HepG2 (cell line): Measurements from ENCODE around the gene RRP9. TPM values are rescaled to one million over a fixed set of nuclear protein-coding genes. Genes with fewer than 3 reads are reported as not detected.

ENCODE experiments used
- GMEB1 ChIP-seq: sonication (generic); formaldehyde crosslinking; IDR thresholded peaks from 2 replicates; pipeline ENCODE4 v1.5.1; 2020; ENCODE audit warnings: missing genetic modification reagents, mild to moderate bottlenecking, borderline replicate concordance
- KAT8 ChIP-seq: IDR thresholded peaks from 2 replicates; pipeline ENCODE4 v1.6.1; 2016; ENCODE audit warnings: missing genetic modification reagents, missing compliant biosample characterization
- KMT2B ChIP-seq: IDR thresholded peaks from 2 replicates; pipeline ENCODE4 v1.6.1; 2016; ENCODE audit warnings: missing genetic modification reagents, missing compliant biosample characterization
- MAZ ChIP-seq, 2 experiments: sonication (generic) in 1 of 2; formaldehyde crosslinking in 1 of 2; IDR thresholded peaks; 2 replicates each; pipeline versions ENCODE4 v1.5.0 to v1.6.1; 2012 to 2020; ENCODE audit warnings: low read depth in 2 of 2, mild to moderate bottlenecking in 2 of 2, borderline replicate concordance in 1 of 2, improper control_type of control experiment in 1 of 2, low read length in 1 of 2, missing genetic modification reagents in 1 of 2, moderate library complexity in 1 of 2
- MXI1 ChIP-seq: IDR thresholded peaks from 3 replicates; pipeline ENCODE4 v1.6.1; 2012; ENCODE audit warnings: low read depth, low read length, inconsistent platforms, borderline replicate concordance
- ZBTB14 ChIP-seq: sonication (generic); formaldehyde crosslinking; IDR thresholded peaks from 2 replicates; pipeline ENCODE4 v1.4.0; 2020; ENCODE audit warnings: missing genetic modification reagents
- ZBTB25 ChIP-seq: IDR thresholded peaks from 2 replicates; pipeline ENCODE4 v1.6.1; 2018; ENCODE audit warnings: missing genetic modification reagents
- ZNF24 ChIP-seq: fragments of 450-650 bp; IDR thresholded peaks from 2 replicates; pipeline ENCODE4 v1.6.1; 2017; ENCODE audit warnings: antibody characterized with exemption, mild to moderate bottlenecking
- ZNF362 ChIP-seq: sonication (generic); formaldehyde crosslinking; IDR thresholded peaks from 2 replicates; pipeline ENCODE4 v1.4.0; 2020; ENCODE audit warnings: missing genetic modification reagents, mild to moderate bottlenecking, borderline replicate concordance
- ZNF431 ChIP-seq: sonication (generic); formaldehyde crosslinking; IDR thresholded peaks from 2 replicates; pipeline ENCODE4 v1.9.0; 2022; ENCODE audit warnings: missing genetic modification reagents, low read depth, mild to moderate bottlenecking, borderline replicate concordance
- ZNF501 ChIP-seq: sonication (generic); formaldehyde crosslinking; IDR thresholded peaks from 2 replicates; pipeline ENCODE4 v1.5.1; 2020; ENCODE audit warnings: mild to moderate bottlenecking, moderate library complexity, missing genetic modification reagents
- ZNF510 ChIP-seq: sonication (generic); formaldehyde crosslinking; IDR thresholded peaks from 2 replicates; pipeline ENCODE4 v1.4.0; 2020; ENCODE audit warnings: low read depth, mild to moderate bottlenecking, missing genetic modification reagents
- ZNF580 ChIP-seq: IDR thresholded peaks from 2 replicates; pipeline ENCODE4 v1.6.1; 2016; ENCODE audit warnings: low read depth, borderline replicate concordance
- ZNF629 ChIP-seq: sonication (generic); formaldehyde crosslinking; conservative IDR thresholded peaks from 2 replicates; pipeline ENCODE4 v1.5.0; 2020; ENCODE audit warnings: missing genetic modification reagents
- polyA plus RNA-seq, 8 experiments: library from polyadenylated mRNA; depleted of rRNA in 3 of 8; stranded (reverse) in 7 of 8; unstranded in 1 of 8; fragments of >200 nt; fragmentation: Illumina TruSeq in 4 of 8; extraction: Trizol in 4 of 8; gene quantifications; 2 replicates each; pipeline versions ENCODE4 v1.2.1 to v1.2.3, GENCODE V29; 2011 to 2016; ENCODE audit warnings: low read depth in 4 of 8, missing spikeins in 1 of 8, mixed read lengths in 1 of 8; ENCODE audit not compliant: insufficient read depth in 1 of 8
- total RNA-seq, 5 experiments: library from RNA; depleted of rRNA; stranded (reverse); fragments of >200 nt; fragmentation: Illumina TruSeq; extraction: Trizol; gene quantifications; 2 replicates each; pipeline ENCODE4 v1.2.3, GENCODE V29; 2016; ENCODE audit warnings: low read depth in 1 of 5
- TF ChIP-seq, protein P1 (sequence below): sonication (generic); formaldehyde crosslinking; IDR thresholded peaks from 2 replicates; pipeline ENCODE4 v1.4.0; 2020; ENCODE audit warnings: missing genetic modification reagents, borderline replicate concordance

RRP9 gene
- total and polyA plus RNA-seq, 2 of the 13 experiments (the other 11 are each of a cell fraction or from before 2014, with no cell fraction given) = 14.8 to 44.0 TPM

- TF ChIP-seq ZNF629 = no peak
- TF ChIP-seq ZNF24 = no peak
- peak; percentile 82 for TF ChIP-seq ZNF431 (CRISPR knock-in tag)
- peak; percentile 57 for TF ChIP-seq KMT2B (CRISPR knock-in tag)
- TF ChIP-seq ZBTB14 (CRISPR knock-in tag) = no peak
- TF ChIP-seq KAT8 = peak; percentile 65; the same call in 1 of the 2 replicates
- peak; percentile 95; the same call in 1 of the 2 replicates for TF ChIP-seq ZBTB25 (CRISPR knock-in tag)
- TF ChIP-seq, protein P1, sequence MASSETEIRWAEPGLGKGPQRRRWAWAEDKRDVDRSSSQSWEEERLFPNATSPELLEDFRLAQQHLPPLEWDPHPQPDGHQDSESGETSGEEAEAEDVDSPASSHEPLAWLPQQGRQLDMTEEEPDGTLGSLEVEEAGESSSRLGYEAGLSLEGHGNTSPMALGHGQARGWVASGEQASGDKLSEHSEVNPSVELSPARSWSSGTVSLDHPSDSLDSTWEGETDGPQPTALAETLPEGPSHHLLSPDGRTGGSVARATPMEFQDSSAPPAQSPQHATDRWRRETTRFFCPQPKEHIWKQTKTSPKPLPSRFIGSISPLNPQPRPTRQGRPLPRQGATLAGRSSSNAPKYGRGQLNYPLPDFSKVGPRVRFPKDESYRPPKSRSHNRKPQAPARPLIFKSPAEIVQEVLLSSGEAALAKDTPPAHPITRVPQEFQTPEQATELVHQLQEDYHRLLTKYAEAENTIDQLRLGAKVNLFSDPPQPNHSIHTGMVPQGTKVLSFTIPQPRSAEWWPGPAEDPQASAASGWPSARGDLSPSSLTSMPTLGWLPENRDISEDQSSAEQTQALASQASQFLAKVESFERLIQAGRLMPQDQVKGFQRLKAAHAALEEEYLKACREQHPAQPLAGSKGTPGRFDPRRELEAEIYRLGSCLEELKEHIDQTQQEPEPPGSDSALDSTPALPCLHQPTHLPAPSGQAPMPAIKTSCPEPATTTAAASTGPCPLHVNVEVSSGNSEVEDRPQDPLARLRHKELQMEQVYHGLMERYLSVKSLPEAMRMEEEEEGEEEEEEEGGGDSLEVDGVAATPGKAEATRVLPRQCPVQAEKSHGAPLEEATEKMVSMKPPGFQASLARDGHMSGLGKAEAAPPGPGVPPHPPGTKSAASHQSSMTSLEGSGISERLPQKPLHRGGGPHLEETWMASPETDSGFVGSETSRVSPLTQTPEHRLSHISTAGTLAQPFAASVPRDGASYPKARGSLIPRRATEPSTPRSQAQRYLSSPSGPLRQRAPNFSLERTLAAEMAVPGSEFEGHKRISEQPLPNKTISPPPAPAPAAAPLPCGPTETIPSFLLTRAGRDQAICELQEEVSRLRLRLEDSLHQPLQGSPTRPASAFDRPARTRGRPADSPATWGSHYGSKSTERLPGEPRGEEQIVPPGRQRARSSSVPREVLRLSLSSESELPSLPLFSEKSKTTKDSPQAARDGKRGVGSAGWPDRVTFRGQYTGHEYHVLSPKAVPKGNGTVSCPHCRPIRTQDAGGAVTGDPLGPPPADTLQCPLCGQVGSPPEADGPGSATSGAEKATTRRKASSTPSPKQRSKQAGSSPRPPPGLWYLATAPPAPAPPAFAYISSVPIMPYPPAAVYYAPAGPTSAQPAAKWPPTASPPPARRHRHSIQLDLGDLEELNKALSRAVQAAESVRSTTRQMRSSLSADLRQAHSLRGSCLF (CRISPR knock-in tag) = peak; percentile 79; the same call in 1 of the 2 replicates
- peak; percentile 7; the same call in 1 of the 2 replicates for TF ChIP-seq ZNF510 (CRISPR knock-in tag)
- peak; percentile 66; the same call in 1 of the 2 replicates for TF ChIP-seq ZNF362 (CRISPR knock-in tag)
- TF ChIP-seq MXI1 = peak; percentile 98; the same call in 2 of the 3 replicates
- peak; percentile 93 for TF ChIP-seq ZNF501 (CRISPR knock-in tag)
- TF ChIP-seq ZNF580 = peak; percentile 18; the same call in 1 of the 2 replicates
- TF ChIP-seq MAZ (IDR thresholded peaks at IDR 0.05; ENCODE audit: borderline replicate concordance, low read depth, low read length) = peak; percentile 80; the same call in 1 of the 2 replicates
- peak; percentile 99 for TF ChIP-seq MAZ (CRISPR knock-in tag; IDR thresholded peaks at IDR 0.05; ENCODE audit: low read depth)
- peak; percentile 71 for TF ChIP-seq GMEB1 (CRISPR knock-in tag)
Measured at GRCh38 chr3:51982838-51983577, 41.3 kb upstream of the RRP9 start, which contains the start of gene ACY1 (continued).
